H1 (cell line): Measurements from ENCODE around the gene LUC7L3. TPM values are rescaled to one million over a fixed set of nuclear protein-coding genes. Genes with fewer than 3 reads are reported as not detected.

ENCODE experiments used
- CTCF ChIA-PET: fragments of 300-600 bp; sonication (Branson Sonifier 250); formaldehyde crosslinking; loops from one replicate; lab custom pipeline; 2021; ENCODE audit not compliant: partially characterized antibody; lab: Charles Lee
- POLR2A ChIA-PET: fragments of 300-600 bp; sonication (Branson Sonifier 250); formaldehyde crosslinking; loops from one replicate; lab custom pipeline; 2021; ENCODE audit warnings: inconsistent platforms; ENCODE audit not compliant: partially characterized antibody; lab: Charles Lee
- DNase-seq, 2 experiments: peaks; one replicate each; pipeline versions ENCODE4 v3.0.0 to v3.0.0-alpha.2; 2010 to 2022; ENCODE audit warnings: low spot score in 2 of 2, low read depth in 1 of 2, mixed read lengths in 1 of 2
- FAIRE-seq: peaks from 2 replicates; lab custom pipeline; 2011; peaks lifted over from hg19 to GRCh38; lab: Jason Lieb, UNC
- H2AFZ ChIP-seq: 2 replicates; pipeline ENCODE4 v1.8.1; 2012; ENCODE audit warnings: low read length, inconsistent platforms
- H2AK5ac ChIP-seq: 2 replicates; pipeline ENCODE4 v1.6.1; 2013; ENCODE audit warnings: low read depth, low read length
- H2BK120ac ChIP-seq: replicated peaks from 2 replicates; pipeline ENCODE3; 2013; ENCODE audit warnings: low read depth, low read length, inconsistent platforms
- H2BK12ac ChIP-seq: 2 replicates; pipeline ENCODE4 v1.6.1; 2013; ENCODE audit warnings: low read depth, low read length
- H2BK15ac ChIP-seq: 2 replicates; pipeline ENCODE4 v1.6.1; 2013; ENCODE audit warnings: low read length
- H2BK20ac ChIP-seq: 2 replicates; pipeline ENCODE4 v1.6.1; 2013; ENCODE audit warnings: low read length
- H2BK5ac ChIP-seq: 2 replicates; pipeline ENCODE4 v1.6.1; 2013; ENCODE audit warnings: low read depth, low read length
- H3K14ac ChIP-seq: 2 replicates; pipeline ENCODE4 v1.6.1; 2013; ENCODE audit warnings: inconsistent platforms; ENCODE audit not compliant: insufficient read length
- H3K18ac ChIP-seq: 2 replicates; pipeline ENCODE4 v1.6.1; 2013; ENCODE audit warnings: low read length; ENCODE audit errors: extremely low read depth
- H3K23ac ChIP-seq: 2 replicates; pipeline ENCODE4 v1.6.1; 2013; ENCODE audit warnings: inconsistent platforms; ENCODE audit not compliant: insufficient read length
- H3K23me2 ChIP-seq: 2 replicates; pipeline ENCODE4 v1.6.1; 2013; ENCODE audit warnings: low read depth, low read length
- H3K27ac ChIP-seq: 2 replicates; pipeline ENCODE4 v1.6.1; 2011; ENCODE audit warnings: low read depth, low read length, inconsistent platforms
- H3K27me3 ChIP-seq, 4 experiments: replicated peaks in 1 of 4; 1 replicate in 1 of 4; 2 replicates in 3 of 4; pipeline versions ENCODE4 v1.6.1 to v1.8.1; 2011 to 2013; ENCODE audit warnings: low read length in 3 of 4, mild to moderate bottlenecking in 3 of 4, inconsistent platforms in 2 of 4, mixed read lengths in 2 of 4, moderate library complexity in 1 of 4; ENCODE audit not compliant: control insufficient read depth in 3 of 4, insufficient read depth in 3 of 4; ENCODE audit errors: extremely low read depth in 1 of 4
- H3K36me3 ChIP-seq, 4 experiments: 2 replicates each; pipeline versions ENCODE4 v1.6.1 to v1.8.1; 2011 to 2013; ENCODE audit warnings: mild to moderate bottlenecking in 4 of 4, low read length in 3 of 4, moderate library complexity in 2 of 4, control low read depth in 1 of 4, inconsistent platforms in 1 of 4; ENCODE audit not compliant: insufficient read depth in 4 of 4, control insufficient read depth in 2 of 4
- H3K4ac ChIP-seq: replicated peaks from 2 replicates; pipeline ENCODE3; 2013; ENCODE audit warnings: low read length, low read depth, mixed read lengths, inconsistent platforms; ENCODE audit not compliant: insufficient read length
- H3K4me1 ChIP-seq, 4 experiments: replicated peaks in 1 of 4; 1 replicate in 1 of 4; 2 replicates in 3 of 4; pipeline versions ENCODE4 v1.6.1 to v1.8.1; 2011 to 2013; ENCODE audit warnings: low read length in 3 of 4, inconsistent platforms in 2 of 4, mixed read lengths in 1 of 4; ENCODE audit not compliant: insufficient read depth in 4 of 4, control insufficient read depth in 3 of 4
- H3K4me2 ChIP-seq, 2 experiments: 2 replicates each; pipeline versions ENCODE4 v1.6.1 to v1.8.1; 2011 to 2013; ENCODE audit warnings: low read depth in 2 of 2, low read length in 2 of 2, control low read depth in 1 of 2, inconsistent platforms in 1 of 2, mild to moderate bottlenecking in 1 of 2; ENCODE audit not compliant: insufficient read depth in 1 of 2
- H3K4me3 ChIP-seq, 4 experiments: fragments of 200-600, 300-600 bp in 1 of 4; sonication (generic), shearing (Covaris generic), sonication (Bioruptor Twin) in 1 of 4; 2 replicates each; pipeline versions ENCODE4 v1.5.1 to v1.8.1; 2011 to 2016; ENCODE audit warnings: low read length in 4 of 4, low read depth in 3 of 4, control low read depth in 2 of 4, inconsistent platforms in 2 of 4, mild to moderate bottlenecking in 2 of 4, mixed read lengths in 1 of 4, moderate library complexity in 1 of 4; ENCODE audit not compliant: insufficient read depth in 2 of 4; ENCODE audit errors: extremely low read depth in 1 of 4
- H3K56ac ChIP-seq: replicated peaks from 2 replicates; pipeline ENCODE3; 2013; ENCODE audit warnings: low read depth, mild to moderate bottlenecking, mixed read lengths, low read length, inconsistent platforms; ENCODE audit not compliant: insufficient read length
- H3K79me1 ChIP-seq: 2 replicates; pipeline ENCODE4 v1.6.1; 2013; ENCODE audit warnings: low read depth, low read length, control low read depth
- H3K79me2 ChIP-seq, 2 experiments: 2 replicates each; pipeline versions ENCODE4 v1.6.1 to v1.8.1; 2012 to 2013; ENCODE audit warnings: low read length in 2 of 2, mild to moderate bottlenecking in 2 of 2, inconsistent platforms in 1 of 2; ENCODE audit not compliant: insufficient read depth in 2 of 2, control insufficient read depth in 1 of 2
- H3K9ac ChIP-seq, 4 experiments: replicated peaks in 1 of 4; 1 replicate in 1 of 4; 2 replicates in 3 of 4; pipeline versions ENCODE4 v1.6.1 to v1.8.1; 2011 to 2013; ENCODE audit warnings: low read depth in 3 of 4, low read length in 3 of 4, control low read depth in 2 of 4, mild to moderate bottlenecking in 2 of 4, moderate library complexity in 2 of 4, inconsistent platforms in 1 of 4; ENCODE audit errors: extremely low read depth in 1 of 4
- H3K9me3 ChIP-seq, 2 experiments: 2 replicates each; pipeline versions ENCODE4 v1.6.1 to v1.8.1; 2012 to 2013; ENCODE audit warnings: mild to moderate bottlenecking in 2 of 2, moderate library complexity in 2 of 2, control low read depth in 1 of 2, inconsistent platforms in 1 of 2, low read depth in 1 of 2, low read length in 1 of 2, mixed read lengths in 1 of 2; ENCODE audit not compliant: insufficient read depth in 2 of 2
- H4K20me1 ChIP-seq, 2 experiments: replicated peaks in 1 of 2; 2 replicates each; pipeline versions ENCODE3 to v1.8.1; 2011 to 2013; ENCODE audit warnings: inconsistent platforms in 2 of 2, low read length in 2 of 2, mild to moderate bottlenecking in 1 of 2; ENCODE audit not compliant: insufficient read depth in 2 of 2, control insufficient read depth in 1 of 2
- H4K5ac ChIP-seq: 2 replicates; pipeline ENCODE4 v1.6.1; 2013; ENCODE audit warnings: low read length, low read depth, mixed read lengths, inconsistent platforms; ENCODE audit not compliant: insufficient read length
- H4K8ac ChIP-seq: 2 replicates; pipeline ENCODE4 v1.8.0; 2013; ENCODE audit warnings: mild to moderate bottlenecking, moderate library complexity, low read length, inconsistent platforms; ENCODE audit not compliant: insufficient read depth; ENCODE audit errors: extremely low read depth
- H4K91ac ChIP-seq: replicated peaks from 2 replicates; pipeline ENCODE3; 2013; ENCODE audit warnings: low read length, mixed read lengths, inconsistent platforms; ENCODE audit not compliant: insufficient read length
- ASH2L ChIP-seq: fragments of 200-600, 300-600 bp; sonication (generic); IDR thresholded peaks from one replicate; pipeline ENCODE4 v1.7.1; 2017; ENCODE audit warnings: low read length
- POLR2A ChIP-seq, 2 experiments: IDR thresholded peaks; 1 replicate in 1 of 2; 2 replicates in 1 of 2; pipeline ENCODE4 v1.6.1; 2011; ENCODE audit warnings: low read depth in 2 of 2, low read length in 2 of 2, mild to moderate bottlenecking in 2 of 2; ENCODE audit errors: control extremely low read depth in 1 of 2
- WGBS, 2 experiments: shearing (Covaris generic) in 1 of 2; methylation state at CpG; one replicate each; pipeline versions ENCODE4 v1.1.6 to v1.1.7; 2013 to 2015; ENCODE audit warnings: low lambda C conversion rate in 2 of 2, mixed read lengths in 2 of 2, inconsistent platforms in 1 of 2, low coverage in 1 of 2, missing lambda C conversion rate in 1 of 2; ENCODE audit not compliant: insufficient replicate concordance in 2 of 2, insufficient coverage in 1 of 2, insufficient read length in 1 of 2; ENCODE audit errors: extremely low coverage in 1 of 2, missing lambda C conversion rate in 1 of 2; 5-methylcytosine and 5-hydroxymethylcytosine counted together
- polyA plus RNA-seq, 7 experiments: library from polyadenylated mRNA; depleted of rRNA in 3 of 7; stranded (reverse) in 5 of 7; unstranded in 2 of 7; fragments of >200 nt in 5 of 7; fragments of 200-250 nt in 2 of 7; gene quantifications; 1 replicate in 5 of 7; 2 replicates in 1 of 7; 4 replicates in 1 of 7; pipeline versions ENCODE4 v1.2.1 to v1.2.3, GENCODE V29; 2011 to 2013; ENCODE audit warnings: missing spikeins in 2 of 7, mixed read lengths in 2 of 7
- total RNA-seq: library from RNA; stranded (reverse); fragmentation: NEBNext Ultra II Directional; extraction: Animal tissue kit (Norgen Biotek cat#: 25700); gene quantifications from 2 replicates; pipeline ENCODE4 v1.2.1, GENCODE V29; 2021

LUC7L3 gene
- total and polyA plus RNA-seq, 2 of the 8 experiments (the other 6 are each of a cell fraction or from before 2014, with no cell fraction given) = 102 to 126 TPM

DNA sequence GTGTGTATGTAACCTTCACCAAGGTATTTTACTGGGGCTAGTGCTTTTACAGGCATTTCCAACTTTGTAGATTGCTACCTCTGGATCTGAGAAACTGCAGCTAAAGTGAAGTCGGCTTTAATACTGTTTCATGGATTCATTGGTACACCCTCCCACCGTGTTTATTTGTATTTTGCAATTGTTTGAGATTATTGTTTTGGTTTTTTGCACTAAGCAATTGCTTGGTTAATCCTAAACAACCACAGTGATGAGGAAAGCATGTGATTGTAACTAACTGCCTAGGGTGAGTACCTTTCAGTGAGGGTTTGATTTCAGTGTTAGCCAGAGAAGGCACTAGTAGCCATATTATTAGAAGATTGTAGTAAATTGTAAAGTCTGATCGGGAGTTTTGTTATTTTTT is 3.3 kb downstream of the LUC7L3 start:
- no peaks in the 10 kb centered on the region for H3K79me1 ChIP-seq
- peak overlapping the region in 1 of 4 experiments; percentile 34; a peak in 1 of 8 replicates for H3K4me3 ChIP-seq
- no peak overlapping the region for H3K23ac ChIP-seq
- no peak overlapping the region for H2BK20ac ChIP-seq
- CTCF ChIA-PET = no interaction called here
- POLR2A ChIA-PET = interaction anchor here (0.9 to 1.0 kb wide), 2 partner anchors 12 to 17 kb away, joined by 3 read pairs; no protein-coding TSS in a partner anchor
- H3K18ac ChIP-seq = no peak overlapping the region
- no peak for FAIRE-seq
- H3K14ac ChIP-seq = no peak overlapping the region
- H3K9me3 ChIP-seq = no peaks in the 10 kb centered on the region
- H3K4me1 ChIP-seq = peaks cover 0 to 8% (median 2%) of the 10 kb centered on the region in 4 experiments; a peak in 3 of 7 replicates
- WGBS, 2 experiments = 80% methylated on average over 3 of the region's 3 CpGs; no CpG with 5 or more reads in 1 of the 2 experiments
- no peak overlapping the region for H2BK15ac ChIP-seq
- H3K79me2 ChIP-seq = peaks cover 76 to 84% of the 10 kb centered on the region in 2 experiments
- H3K27ac ChIP-seq = no peak overlapping the region
- no peak overlapping the region for H2BK5ac ChIP-seq
- H2BK120ac ChIP-seq = no peak overlapping the region
- no peak overlapping the region for H4K8ac ChIP-seq
- H3K23me2 ChIP-seq = no peaks in the 10 kb centered on the region; the same call in 1 of the 2 replicates
- H3K56ac ChIP-seq = no peak overlapping the region
- no peaks in the 10 kb centered on the region for H3K27me3 ChIP-seq
- peak overlapping the region in 1 of 4 experiments; percentile 74; a peak in 1 of 7 replicates for H3K9ac ChIP-seq
- H2BK12ac ChIP-seq = no peak overlapping the region
- H4K5ac ChIP-seq = no peak overlapping the region
- H4K20me1 ChIP-seq = peaks cover 29 to 34% of the 10 kb centered on the region in 2 experiments
- peak overlapping the region; percentile 22 to 92; a peak in 2 of 4 replicates for H3K4me2 ChIP-seq
- H4K91ac ChIP-seq = no peak overlapping the region
- H3K4ac ChIP-seq = no peak overlapping the region
- H3K36me3 ChIP-seq = peaks cover 0 to 5% (median 1%) of the 10 kb centered on the region in 4 experiments; a peak in 1 of 8 replicates
- DNase-seq = no peak
- TF ChIP-seq ASH2L (no peak), POLR2A (IDR thresholded peaks at IDR 0.05; ENCODE audit: control extremely low read depth in 1 of 2, low read depth in 2 of 2, low read length in 2 of 2) (no peak)
- H2AK5ac ChIP-seq = no peak overlapping the region
- no peak overlapping the region for H2AFZ ChIP-seq
